NCI-H524 treated with DMSO at 0.1 percent for 48 hours (cell line): Measurements from ENCODE around the gene EMID1.
"Not testable (repeated sequence)": the region's sequence is repeated elsewhere in the genome, so short reads cannot be mapped to it uniquely, and the experiment has no call there.

ENCODE experiments used
- DNase-seq: peaks from one replicate; lab custom pipeline; 2025; lab: John Stamatoyannopoulos, UW

EMID1 gene

DNA sequence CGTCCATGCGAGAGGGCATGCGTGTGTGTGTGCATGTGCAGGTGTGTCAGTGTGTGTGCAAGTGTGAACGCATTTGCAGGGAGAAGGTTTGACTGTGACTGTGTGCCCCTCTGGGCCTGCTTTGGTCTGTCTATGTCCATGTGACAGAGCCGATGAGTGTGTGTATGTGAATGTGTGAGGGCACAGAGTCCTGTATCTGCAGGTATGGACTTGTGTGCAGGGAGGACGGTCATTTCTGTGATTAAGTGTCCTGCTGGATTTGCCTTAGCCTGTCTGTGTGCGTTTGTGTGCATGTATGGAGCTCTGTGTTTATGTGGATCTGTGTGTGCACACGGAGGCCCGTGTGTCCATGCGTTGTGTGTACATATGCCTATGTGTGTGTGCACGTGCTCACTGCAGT, 5.4 kb downstream of the EMID1 start:
- no peak for DNase-seq

DNA sequence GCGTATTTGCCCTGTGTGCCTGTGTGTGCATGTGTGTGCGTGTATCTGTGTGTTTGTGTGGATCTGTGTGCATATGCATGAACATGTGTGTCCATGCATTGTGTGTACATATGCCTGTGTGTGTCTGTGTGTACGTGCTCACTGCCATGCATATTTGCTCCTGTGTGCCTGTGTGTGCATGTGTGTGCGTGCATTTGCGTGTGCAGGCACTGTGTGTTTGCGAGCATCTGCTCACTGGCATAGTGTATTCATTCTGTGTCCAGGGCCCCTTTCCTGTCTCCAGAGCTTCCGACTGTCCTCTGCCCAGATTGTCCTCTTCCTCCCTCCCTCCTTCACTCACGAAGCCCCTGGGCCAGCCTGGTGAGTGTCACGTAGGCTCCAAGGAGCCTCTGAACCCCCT, 5.8 kb downstream of the EMID1 start:
- no peak for DNase-seq

DNA sequence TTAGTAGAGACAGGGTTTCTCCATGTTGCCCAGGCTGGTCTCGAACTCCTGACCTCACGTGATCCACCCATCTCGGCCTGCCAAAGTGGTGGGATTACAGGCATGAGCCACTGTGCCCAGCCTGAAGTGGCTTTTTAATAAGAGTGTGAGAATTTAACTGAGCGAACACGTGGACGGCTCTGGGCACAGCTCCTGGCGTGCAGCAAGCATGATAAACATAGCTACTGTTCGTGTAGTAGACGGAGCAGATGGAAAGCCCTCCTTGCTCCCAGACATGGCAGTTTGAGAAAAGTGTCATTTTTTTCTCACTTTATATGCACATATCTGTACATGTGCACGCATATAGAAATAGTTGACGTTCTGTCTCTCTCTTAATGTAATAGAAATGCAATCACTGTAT, 7.0 kb downstream of the EMID1 start:
- DNase-seq, result no peak

DNA sequence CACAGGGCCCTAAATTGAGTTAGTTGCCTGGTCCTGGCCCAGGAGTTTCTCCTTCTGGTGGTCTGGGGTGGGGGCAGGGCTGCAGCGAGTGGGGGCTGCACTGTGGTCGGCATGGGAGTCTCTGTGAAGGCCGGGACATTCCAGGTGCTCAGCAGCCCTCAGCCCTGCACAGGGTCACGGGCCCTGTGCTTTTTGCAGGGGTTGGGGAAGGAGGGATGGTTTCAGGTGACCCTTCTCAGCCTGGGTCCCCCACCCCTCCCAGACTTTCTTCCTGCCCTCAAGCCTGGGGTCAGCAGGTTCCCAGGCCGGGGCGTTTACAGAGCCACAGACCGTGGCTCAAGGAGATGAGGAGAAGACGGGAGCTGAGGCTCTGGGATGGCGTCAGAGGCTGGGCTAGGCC, 7.8 kb downstream of the EMID1 start:
- no peak for DNase-seq

GRCh38 chr22:29214232-29214631, 8.5 kb downstream of the EMID1 start:
- no peak for DNase-seq

DNA sequence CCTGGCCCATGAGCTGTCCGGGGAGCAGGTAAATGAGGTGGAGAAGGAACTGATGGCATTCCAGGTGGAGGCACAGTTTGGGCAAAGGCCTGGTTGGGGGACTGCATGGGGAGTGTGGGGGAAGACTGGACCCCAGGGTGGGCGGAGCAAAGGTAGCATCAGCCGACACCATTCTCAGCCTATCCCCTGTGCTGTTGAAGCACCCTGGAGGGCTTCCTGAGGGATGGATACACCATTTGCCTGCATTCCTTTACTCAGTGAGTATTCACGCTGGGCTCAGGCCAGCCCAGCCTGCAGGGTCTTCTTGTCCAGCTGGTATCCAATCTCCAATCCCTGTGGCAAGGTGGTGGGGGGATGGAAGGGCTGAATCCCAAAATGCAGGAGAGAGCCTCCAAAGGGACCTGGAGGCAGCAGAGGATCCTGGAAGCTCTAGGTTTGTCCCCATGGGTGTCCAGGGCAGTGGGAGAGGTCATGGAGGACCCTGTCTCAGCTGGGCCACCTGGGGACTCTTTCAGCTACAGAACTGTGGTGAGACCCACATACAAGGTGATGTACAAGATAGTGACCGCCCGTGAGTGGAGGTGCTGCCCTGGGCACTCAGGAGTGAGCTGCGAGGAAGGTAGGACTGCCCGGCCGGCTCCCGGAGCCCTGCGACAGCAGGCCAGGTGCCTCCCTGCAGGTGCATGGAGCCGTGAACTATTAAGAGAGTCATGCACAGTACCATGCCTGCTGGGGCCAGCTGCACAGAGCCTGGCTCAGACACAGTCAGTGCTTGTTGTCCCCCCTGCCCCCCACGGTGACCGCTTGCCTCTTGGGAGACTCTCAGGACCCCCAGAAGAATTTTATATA, 9.5 kb downstream of the EMID1 start:
- DNase-seq, result no peak

DNA sequence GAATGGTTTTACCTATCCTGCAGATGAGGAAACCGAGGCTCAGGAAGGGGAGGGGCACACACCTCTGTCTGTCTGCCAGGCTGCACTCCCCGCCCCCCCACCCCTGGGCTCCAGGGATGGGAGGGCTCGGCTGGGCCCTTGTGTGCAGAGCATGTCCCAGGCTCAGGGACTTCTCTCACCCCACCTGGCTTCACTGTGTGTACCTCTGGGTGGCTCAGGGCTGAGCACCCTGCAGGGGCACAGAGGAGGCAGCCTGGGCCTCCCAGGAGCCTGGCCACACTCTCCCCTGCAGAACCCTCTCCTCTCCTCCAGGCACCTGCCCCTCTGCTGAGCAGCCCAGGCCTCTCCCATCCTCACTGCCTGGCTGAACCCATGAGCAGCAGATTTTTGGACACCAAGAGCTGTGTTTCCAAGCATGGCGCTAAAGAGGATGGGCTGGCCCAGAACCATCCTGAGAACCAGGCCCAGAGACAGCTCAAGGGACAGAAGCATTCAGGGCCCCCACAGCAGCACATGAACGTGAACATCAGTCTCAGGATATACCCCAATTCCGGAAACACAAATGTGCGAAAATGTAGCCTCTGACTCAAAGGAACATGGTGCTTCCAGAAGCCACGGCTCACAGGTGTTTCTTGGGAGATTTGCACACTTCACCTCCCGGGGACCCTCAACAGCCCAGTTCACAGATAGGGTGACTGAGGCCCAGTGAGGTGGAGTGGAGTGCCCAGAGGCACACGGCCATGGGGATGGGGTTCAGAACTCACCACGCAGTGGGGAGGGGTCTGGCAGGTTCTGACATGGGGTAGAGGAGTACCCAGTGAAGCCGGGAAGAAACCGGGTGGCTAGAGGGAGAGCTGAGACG, 10.5 kb downstream of the EMID1 start:
- no peak for DNase-seq

DNA sequence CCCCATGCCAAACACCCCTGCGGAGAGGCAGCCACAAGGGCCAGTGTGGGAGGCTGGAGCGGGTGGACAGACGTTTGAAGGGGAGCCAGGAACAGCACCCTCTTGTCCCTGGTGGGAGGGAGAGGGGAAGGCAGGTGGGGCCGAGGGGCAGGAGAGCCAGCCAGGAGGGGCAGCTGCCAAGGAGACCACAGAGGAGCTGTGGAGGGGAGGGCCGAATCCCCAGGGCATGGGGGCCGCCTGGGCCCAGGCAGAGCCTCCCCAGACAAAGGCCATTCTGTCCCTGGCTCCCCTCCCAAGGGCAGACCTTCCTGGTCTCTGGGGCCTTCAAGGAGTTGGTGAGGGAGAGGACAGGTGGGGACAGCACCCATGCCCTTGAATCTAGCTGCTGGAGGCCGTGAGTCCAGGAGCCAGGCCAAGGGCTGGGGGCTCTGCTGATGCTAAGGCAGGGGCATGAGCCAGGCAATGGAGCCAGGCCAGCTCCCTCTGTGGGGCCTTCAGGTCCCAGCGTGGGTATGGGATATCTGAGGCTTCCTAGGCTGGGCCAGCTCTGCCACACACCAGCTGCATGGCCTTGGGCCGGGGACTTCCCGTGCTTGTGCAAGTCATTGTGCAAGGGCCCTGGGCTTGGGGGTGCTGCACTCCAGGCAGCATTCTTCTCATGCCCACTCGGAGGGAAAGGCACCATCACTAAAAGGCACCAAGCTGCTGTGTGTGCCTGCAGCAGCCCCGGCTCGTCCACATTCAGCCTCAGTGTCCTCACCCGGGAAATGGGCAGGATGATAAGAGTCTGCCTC, 11.4 kb downstream of the EMID1 start:
- DNase-seq, result no peak

GRCh38 chr22:29217827-29218757, 12.4 kb downstream of the EMID1 start:
- DNase-seq, result no peak

DNA sequence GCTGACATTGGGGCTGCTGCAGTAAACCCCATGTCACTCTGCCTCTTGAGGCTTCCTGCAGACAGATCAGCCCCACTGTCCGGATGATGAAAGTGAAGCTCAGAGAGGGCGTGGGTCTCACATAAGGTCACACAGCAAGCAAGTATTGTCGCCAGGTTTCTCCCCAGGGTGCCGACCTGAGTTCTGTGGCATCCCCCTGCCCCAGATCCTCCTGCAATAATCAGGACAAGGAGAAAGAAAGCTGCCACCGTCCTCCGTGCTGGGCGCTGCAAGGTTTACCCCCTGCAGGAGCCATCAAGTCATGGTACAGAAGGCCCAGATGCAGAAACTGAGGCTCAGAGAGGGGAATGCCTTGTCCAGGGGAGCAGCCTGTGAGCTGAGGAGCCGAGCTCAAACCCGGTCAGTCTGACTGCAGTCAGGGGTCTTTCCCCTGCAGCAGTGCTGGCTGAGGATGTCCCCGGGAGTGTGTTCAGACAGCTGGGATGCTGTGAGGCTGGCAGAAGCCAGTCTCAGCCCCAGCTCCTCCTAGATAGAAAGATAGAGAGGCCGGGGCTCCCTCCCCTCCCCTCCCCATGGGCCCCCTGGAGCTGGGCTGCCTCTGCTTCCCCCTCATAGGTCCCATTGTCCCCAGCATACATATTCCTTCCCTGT, 13.2 kb downstream of the EMID1 start:
- no peak for DNase-seq

- not testable (repeated sequence) for DNase-seq
These were observed 13.7 kb downstream of the EMID1 start for GRCh38 chr22:29219409-29219782.

GRCh38 chr22:29219881-29220670, 14.4 kb downstream of the EMID1 start:
- no peak for DNase-seq

- DNase-seq, result no peak
These were observed 18.6 kb downstream of the EMID1 start for GRCh38 chr22:29224121-29224858.

DNA sequence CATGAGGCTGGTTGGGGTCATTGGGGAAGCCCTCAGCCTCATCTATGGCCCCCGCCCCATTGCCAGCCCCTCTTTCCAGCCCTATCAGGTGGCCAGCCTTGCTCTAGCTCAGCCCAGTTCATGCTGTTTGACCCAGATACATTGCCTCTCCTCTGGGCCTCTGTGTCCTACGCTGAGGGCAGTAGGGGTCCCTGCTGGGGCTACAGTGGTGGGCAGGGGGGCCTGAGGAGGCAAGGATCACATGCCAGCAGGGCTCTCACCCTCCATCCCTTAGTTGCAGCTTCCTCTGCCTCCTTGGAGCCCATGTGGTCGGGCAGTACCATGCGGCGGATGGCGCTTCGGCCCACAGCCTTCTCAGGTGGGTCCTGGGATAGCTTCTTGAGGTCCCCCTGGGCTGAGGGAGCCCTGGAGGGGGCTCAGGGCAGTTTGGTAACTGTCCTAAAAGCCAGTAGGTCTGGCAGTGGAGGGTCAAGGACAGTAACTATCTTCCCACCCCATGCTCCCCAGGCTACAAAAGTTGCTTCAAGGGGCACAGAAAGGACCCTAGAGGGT, 19.2 kb downstream of the EMID1 start:
- no peak for DNase-seq

DNA sequence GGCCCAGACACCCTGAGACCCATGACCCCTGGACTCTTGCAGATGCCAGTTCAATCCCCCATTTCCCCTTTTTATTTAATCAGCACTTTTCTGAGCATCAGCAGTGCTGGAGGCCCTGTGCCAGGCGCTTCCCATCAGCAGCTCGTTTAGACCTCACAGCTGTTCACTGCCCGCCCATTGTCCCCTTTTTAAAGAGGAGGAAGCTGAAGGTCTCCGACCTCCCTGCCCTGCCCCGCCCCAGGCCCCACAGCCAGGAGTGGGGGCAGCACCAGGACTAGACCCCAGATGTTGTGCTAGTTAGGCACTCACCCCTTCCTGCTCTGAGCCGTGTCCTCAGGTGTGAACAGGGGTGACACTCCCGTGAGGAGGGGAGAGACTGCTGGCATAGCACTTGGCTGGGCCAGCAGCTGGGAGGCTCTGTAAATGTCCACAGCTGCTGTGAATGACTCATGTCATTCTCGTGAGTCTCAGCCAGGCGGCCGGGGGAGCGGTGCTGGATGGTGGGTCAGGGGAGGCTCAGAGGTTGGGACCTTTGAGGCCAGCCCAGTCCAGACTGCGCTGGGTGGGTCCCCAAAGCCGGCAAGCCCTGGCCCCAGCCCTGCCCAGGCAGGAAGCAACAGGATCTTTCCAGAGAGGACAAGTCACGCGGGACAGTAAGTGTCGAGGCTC, 19.9 kb downstream of the EMID1 start:
- no peak for DNase-seq

DNA sequence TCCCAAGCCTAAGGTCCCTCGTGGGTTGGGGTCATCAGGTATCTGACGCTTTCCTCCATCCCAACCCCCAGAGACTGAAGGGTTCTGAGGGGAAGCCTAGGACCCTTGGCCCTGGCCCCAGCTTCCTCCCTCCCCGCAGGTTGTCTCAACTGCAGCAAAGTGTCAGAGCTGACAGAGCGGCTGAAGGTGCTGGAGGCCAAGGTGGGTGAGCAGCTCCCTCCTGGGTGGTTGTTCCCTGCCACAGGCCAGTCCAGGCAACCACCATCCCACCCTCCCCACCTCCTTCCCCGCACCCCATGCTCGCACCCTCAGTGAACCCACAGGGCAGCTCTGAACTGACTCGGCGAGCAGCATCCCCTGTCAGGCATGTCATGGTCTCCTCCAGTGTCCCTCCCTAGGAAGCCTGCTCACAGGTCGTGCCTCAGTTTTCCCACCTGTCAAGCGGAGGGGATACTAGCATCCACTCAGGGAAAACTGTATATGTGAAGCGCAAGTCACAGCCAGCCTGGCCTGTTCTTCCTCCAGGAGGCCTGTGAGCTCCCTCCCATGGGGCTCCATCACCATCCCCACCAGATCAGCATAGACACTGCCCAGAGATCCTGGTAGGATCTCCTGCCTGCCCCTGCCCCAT, 20.8 kb downstream of the EMID1 start:
- DNase-seq, result no peak

- no peak for DNase-seq
These were observed 25.5 kb downstream of the EMID1 start for GRCh38 chr22:29230972-29231875.
